Fibroblast of gingiva (primary cell): Measurements from ENCODE around the gene SLC26A8.
"Not testable (repeated sequence)": the region's sequence is repeated elsewhere in the genome, so short reads cannot be mapped to it uniquely, and the experiment has no call there.

ENCODE experiments used
- DNase-seq: peaks from one replicate; pipeline ENCODE4 v3.0.0-alpha.2; 2011; ENCODE audit warnings: low read depth

SLC26A8 gene

GRCh38 chr6:36015666-36016065 is 8.8 kb downstream of the SLC26A8 start:
- no peak for DNase-seq

DNA sequence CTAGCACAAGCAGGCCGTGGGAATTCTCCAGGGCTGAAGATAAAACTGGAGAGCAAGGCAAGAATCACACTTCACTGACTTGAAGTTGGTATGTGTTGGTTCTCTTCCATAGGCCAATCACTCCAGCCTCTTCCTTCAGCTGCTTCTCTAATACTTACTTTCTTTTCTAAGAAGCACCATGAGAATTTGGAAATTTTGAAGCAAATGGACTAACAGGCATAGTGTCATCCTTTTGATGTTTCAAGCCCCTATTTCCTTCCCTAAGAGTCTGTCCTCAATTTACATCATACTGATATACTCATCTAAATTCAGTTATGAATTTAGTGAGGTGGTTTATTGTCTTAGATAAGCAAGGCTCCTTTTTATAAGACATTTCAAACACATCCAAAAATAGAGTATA is 24.0 kb downstream of the SLC26A8 start:
- DNase-seq: no peak

DNA sequence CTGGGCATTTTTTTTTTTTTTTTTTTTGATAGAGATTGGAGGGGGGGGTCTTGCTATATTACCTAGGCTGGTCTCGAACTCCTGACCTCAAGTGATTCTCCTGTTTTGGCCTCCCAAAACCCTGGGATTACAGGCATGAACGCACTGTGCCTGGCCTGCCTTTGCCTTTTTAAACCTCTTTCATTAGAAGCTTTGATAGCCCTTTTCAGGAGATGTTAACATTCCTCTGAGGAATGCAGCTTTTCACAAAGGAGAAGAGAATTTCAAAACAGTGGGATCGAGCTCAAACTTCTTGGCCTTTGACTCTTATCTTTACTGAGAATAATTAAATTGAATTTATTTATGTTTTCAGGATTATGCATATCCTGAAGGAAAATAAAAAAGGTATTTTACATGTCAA is 31.3 kb downstream of the SLC26A8 start:
- no peak for DNase-seq

- not testable (repeated sequence) for DNase-seq
Measured at GRCh38 chr6:35988047-35988446, 36.4 kb downstream of the SLC26A8 start.

DNA sequence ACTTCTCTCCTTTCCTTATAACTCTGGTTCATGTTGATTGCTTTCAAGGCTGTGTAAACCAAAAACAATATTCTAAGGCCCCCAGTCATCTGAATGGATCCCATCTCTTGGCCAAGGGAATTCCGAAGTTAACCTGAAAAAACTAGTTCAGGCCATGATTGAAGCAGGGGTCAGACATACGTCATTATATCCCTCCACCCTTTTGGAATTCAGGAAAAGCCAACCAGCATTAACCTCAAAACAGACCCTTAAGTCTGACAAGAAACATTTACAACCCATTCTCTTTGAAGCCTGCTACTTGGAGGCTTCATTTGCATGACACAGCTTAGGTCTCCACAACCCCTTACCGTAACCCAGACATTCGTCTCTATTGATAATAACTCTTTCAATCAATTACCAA is 39.7 kb downstream of the SLC26A8 start:
- no peak for DNase-seq

DNA sequence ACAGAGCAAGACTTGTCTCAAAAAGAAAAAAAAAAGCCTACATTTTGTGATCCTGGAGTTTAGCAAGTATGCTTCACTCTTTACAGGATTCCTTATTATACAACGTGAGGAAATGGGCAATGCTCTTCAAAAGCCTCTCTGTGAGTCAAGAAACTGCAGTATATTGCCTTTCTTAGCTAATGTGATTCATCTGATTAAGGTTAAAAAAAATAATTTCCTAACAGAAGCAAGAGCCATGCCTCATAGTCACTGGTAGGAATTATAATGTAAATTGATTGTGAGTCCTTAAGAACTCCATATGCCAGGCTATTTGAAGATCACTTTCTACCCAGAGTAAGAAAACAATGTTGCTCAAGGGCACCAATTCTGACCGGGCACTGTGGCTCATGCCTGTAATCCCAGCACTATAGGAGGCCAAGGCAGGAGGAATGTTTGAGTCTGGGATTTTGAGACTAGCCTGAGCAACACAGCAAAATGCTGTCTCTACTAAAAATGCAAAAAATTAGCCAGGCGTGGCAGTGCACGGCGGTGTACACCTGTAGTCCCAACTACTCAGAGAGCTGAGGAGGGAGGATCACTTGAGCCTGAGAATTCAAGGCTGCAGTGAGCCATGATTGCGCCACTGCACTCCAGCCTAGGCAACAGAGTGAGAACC is 43.3 kb downstream of the SLC26A8 start:
- no peak for DNase-seq

DNA sequence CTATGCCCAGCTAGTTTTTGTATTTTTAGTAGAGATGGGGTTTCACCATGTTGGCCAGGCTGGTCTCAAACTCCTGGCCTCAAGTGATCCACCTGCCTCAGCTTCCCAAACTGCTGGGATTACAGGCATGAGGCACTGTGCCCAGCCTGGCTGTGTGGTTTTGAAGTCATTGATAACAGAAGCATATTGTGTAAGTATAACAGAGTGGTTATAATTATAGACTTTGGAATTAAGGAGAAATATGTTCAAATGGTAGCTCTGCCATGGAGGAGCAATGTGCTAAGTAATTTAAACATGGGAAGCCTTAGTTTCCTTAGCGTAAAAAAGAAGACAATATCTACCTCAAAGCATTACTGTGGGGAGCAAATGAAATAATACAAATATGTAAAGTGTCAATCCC is 44.3 kb downstream of the SLC26A8 start:
- not testable (repeated sequence) for DNase-seq

- no peak for DNase-seq
Measured at GRCh38 chr6:35977308-35977707, 47.1 kb downstream of the SLC26A8 start.

DNA sequence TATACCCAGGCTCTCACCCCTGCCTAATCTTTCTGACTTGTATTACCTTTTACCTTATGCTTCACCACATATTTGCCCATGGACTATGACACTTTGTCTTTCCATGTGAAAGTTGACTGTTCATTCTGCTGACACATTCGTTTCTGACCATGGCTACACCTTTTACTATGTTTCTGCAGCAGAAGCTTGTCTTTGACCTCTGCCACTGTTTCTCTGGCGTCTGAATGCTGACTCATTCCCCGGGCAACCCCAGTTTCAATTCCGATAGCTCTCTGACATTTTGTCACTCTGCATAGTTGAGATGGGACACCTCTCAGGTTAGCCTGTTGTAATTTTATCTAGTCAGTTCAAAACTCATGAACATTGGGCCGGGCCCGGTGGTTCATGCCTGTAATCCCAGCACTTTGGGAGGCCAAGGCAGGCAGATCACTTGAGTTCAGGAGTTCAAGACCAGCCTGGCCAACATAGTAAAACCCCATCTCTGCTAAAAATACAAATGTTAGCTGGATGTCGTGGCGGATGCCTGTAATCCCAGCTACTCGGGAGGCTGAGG is 50.7 kb downstream of the SLC26A8 start:
- DNase-seq: no peak

DNA sequence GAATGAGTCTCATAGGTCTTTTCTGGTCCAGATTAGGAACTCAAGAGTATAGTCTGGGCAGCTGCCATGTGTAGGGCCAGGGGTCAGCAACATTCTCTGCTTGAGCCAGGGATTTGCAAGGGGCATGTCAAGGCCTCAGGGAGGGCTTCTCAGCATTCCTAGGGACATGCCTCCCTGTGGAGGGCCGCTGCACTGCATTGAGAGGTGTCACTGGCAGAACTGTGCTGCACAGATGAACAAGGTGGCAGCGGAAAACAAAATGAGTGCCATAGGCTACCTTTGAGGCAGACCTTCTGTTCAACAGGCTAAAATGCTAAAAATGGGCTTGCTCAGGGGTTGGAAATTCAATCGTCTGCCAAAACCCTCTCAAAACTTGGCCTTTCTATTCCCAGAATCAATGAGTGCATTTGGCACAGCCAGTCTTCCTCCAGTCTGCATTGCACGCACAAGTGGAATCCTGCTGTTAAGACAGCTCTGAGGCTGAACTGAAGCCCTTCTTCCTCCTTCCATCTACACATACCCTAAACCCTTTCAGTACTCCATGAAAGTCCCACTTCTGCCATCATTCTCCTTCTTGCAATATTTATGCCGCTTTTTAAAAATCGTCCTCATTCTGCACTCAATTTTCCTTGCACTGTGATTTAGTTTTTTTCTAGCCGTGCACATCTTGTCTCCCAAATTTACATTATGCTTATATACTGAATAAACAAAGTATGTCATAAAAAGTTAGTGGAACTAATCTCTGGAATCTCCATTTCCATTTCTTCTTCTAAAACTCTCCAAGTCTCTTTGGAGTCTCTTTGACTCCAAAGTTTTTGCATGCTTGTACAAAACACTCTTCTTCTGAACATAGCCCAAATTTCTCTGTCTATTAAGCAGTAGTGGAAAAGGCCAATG is 51.7 kb downstream of the SLC26A8 start:
- DNase-seq: peak; percentile 4

GRCh38 chr6:35970181-35970580 is 54.3 kb downstream of the SLC26A8 start:
- DNase-seq: peak; percentile 42

DNA sequence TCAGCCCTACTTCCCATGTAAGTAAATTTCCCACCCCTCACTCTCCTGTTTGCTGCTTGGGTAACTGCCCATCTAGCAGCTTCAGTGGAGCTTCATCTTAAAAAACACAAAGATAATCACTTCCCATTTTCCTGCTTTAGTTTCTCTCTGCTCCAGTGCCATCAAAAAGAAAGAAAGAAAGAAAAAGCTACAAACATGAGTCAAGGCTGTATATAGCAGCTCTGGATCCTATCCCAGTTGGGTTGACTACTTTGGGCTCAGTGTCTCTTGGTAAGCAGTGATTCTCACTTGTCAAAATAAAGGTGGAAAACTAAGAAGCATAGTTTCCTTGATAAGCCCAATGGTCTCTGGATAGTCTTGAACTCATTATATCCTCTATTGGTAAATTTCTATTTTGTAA is 54.8 kb downstream of the SLC26A8 start:
- no peak for DNase-seq

- DNase-seq: no peak
Measured at GRCh38 chr6:35968821-35969220, 55.6 kb downstream of the SLC26A8 start.

DNA sequence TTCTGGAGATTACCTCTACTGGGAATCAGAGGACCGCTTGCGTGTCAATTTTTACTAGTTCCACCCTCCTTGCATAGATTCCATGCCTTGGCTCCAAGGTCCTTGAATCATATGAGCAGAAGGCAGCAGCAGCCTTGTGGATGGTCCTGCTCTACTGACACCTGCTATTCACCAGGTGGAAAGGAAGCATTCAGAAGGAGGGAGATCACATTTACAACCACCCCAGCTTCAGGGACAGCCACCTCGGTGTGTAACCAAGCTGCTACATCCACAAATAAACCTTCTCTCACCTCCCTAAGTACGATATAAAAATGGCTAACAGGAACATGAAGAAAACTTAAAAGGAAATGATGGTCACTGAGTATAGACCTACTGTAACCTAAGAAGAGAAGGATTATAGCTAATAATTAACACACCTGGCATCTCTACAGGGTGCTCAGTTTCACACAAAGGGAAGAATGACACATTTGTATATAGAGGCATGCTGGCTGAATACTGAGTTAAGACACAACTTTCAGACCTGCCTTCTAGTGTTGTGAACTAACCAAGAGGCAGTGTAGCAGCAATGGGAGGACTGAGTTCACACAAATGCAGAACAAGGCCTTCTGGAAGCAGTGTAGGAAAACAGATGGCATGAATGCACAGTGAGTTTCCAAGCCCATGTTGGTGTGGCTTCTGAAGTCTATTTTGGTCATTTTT is 57.2 kb downstream of the SLC26A8 start:
- no peak for DNase-seq

- DNase-seq: no peak
Measured at GRCh38 chr6:35962779-35963560, 61.5 kb downstream of the SLC26A8 start.

- DNase-seq: peak; percentile 27
Measured at GRCh38 chr6:35960187-35960586, 64.3 kb downstream of the SLC26A8 start.

GRCh38 chr6:35955970-35956369 is 68.5 kb downstream of the SLC26A8 start:
- DNase-seq: no peak

DNA sequence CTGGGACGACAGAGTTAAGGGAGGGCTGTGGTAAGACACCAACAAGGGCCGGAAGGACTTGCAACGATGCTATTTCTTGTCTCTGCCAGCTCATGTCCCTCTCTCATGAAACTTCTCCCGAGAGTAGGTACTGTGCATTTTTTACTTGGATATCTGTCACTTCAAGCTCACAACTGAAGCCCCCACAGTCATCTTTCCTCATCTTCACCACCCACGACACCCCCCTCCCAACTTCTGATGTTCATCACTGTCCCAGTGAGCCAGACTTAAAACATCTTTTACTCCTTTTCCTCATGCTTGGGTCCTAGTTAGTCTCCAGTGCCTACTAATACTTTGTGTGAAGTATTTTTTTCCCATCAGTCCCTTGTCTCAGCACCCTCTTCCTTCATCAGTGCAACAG is 68.9 kb downstream of the SLC26A8 start:
- no peak for DNase-seq

- no peak for DNase-seq
Measured at GRCh38 chr6:35955071-35955470, 69.4 kb downstream of the SLC26A8 start.

GRCh38 chr6:35954333-35954732 is 70.1 kb downstream of the SLC26A8 start:
- no peak for DNase-seq

- DNase-seq: no peak
Measured at GRCh38 chr6:35948725-35949124, 75.7 kb downstream of the SLC26A8 start.

- DNase-seq: no peak
Measured at GRCh38 chr6:35945650-35946025, 78.8 kb downstream of the SLC26A8 start.
